Measurements from ENCODE around the gene MAST4.

DNA sequence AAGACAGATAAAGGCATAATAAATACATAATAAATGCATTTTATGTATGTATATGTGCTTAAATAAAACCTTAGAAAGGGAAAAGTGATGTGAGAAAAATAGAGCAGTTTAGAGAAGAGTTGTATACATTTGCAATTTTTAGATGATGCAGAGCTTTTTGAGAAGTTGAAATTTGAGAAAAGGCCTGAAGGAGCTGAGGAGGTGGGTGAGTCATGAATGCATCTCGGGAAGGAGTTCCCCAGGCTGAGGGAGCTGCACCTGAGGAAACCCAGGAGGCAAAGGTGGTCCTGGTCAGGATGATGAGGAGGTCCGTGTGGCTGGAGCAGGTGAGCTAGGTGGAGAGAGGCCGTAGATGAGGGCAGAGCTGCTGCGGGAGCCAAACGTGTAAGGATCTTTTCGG lies 617.8 kb downstream of the MAST4 start:
- TF ChIP-seq EZH2 (IDR thresholded peaks at IDR 0.05; ENCODE audit: borderline replicate concordance, insufficient read depth, low read depth, low read length, poor library complexity, severe bottlenecking) = no peak
- TF ChIP-seq, protein P1, sequence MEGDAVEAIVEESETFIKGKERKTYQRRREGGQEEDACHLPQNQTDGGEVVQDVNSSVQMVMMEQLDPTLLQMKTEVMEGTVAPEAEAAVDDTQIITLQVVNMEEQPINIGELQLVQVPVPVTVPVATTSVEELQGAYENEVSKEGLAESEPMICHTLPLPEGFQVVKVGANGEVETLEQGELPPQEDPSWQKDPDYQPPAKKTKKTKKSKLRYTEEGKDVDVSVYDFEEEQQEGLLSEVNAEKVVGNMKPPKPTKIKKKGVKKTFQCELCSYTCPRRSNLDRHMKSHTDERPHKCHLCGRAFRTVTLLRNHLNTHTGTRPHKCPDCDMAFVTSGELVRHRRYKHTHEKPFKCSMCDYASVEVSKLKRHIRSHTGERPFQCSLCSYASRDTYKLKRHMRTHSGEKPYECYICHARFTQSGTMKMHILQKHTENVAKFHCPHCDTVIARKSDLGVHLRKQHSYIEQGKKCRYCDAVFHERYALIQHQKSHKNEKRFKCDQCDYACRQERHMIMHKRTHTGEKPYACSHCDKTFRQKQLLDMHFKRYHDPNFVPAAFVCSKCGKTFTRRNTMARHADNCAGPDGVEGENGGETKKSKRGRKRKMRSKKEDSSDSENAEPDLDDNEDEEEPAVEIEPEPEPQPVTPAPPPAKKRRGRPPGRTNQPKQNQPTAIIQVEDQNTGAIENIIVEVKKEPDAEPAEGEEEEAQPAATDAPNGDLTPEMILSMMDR (IDR thresholded peaks at IDR 0.05) = no peak

Data from B cell (primary cell).